CD4-positive, alpha-beta T cell (primary cell): ENCODE data around the gene C16orf86. TPM values are rescaled to one million over a fixed set of nuclear protein-coding genes. Genes with fewer than 3 reads are reported as not detected.

Source experiments
- ATAC-seq: fragments of 200-7000 bp; cut with Tn5 transposase; one replicate; pipeline ENCODE4 v1.10.0; 2022; ENCODE audit warnings: mild to moderate bottlenecking; ENCODE audit not compliant: poor library complexity
- CTCF ChIA-PET: fragments of 350-600 bp; sonication (Branson Sonifier 250); formaldehyde crosslinking; loops from one replicate; lab custom pipeline; 2021; ENCODE audit warnings: antibody characterized with exemption, inconsistent platforms; lab: Charles Lee
- POLR2A ChIA-PET: fragments of 350-600 bp; sonication (Branson Sonifier 250); formaldehyde crosslinking; loops from one replicate; lab custom pipeline; 2021; ENCODE audit warnings: antibody characterized with exemption, inconsistent platforms; lab: Charles Lee
- DNase-seq, 14 experiments: peaks; one replicate each; pipeline ENCODE4 v3.0.0-alpha.2; 2013 to 2020; ENCODE audit warnings: mixed read lengths in 2 of 14
- H3K27ac ChIP-seq, 2 donors: one replicate each; pipeline versions ENCODE4 v1.5.1 to v1.7.0; 2013; ENCODE audit warnings: low read length in 2 of 2, low read depth in 1 of 2, mild to moderate bottlenecking in 1 of 2
- H3K27me3 ChIP-seq, 2 experiments: 1 replicate in 1 of 2; 2 replicates in 1 of 2; pipeline versions ENCODE4 v1.6.1 to v1.7.0; 2013; ENCODE audit warnings: low read length in 2 of 2, control low read depth in 1 of 2, mild to moderate bottlenecking in 1 of 2, moderate library complexity in 1 of 2; ENCODE audit not compliant: insufficient read depth in 2 of 2, control insufficient read depth in 1 of 2
- H3K36me3 ChIP-seq: one replicate; pipeline ENCODE4 v1.6.1; 2013; ENCODE audit warnings: low read length, control low read depth; ENCODE audit not compliant: insufficient read depth
- H3K4me1 ChIP-seq: one replicate; pipeline ENCODE4 v1.6.1; 2013; ENCODE audit warnings: low read length, control low read depth; ENCODE audit not compliant: insufficient read depth
- H3K4me3 ChIP-seq: one replicate; pipeline ENCODE4 v1.5.1; 2013; ENCODE audit warnings: mild to moderate bottlenecking, low read length, moderate library complexity
- H3K9me3 ChIP-seq, 2 experiments: 1 replicate in 1 of 2; 2 replicates in 1 of 2; pipeline versions ENCODE4 v1.6.1 to v1.7.0; 2013; ENCODE audit warnings: low read length in 2 of 2, mild to moderate bottlenecking in 2 of 2, control low read depth in 1 of 2, moderate library complexity in 1 of 2; ENCODE audit not compliant: control insufficient read depth in 1 of 2, insufficient read depth in 1 of 2
- H3K27ac Mint-ChIP-seq: one replicate; pipeline ENCODE4 v1.8.0; 2020; ENCODE audit warnings: mixed read lengths
- H3K27me3 Mint-ChIP-seq: one replicate; pipeline ENCODE4 v1.8.0; 2021; ENCODE audit warnings: mixed read lengths
- H3K36me3 Mint-ChIP-seq: one replicate; pipeline ENCODE4 v1.8.0; 2021; ENCODE audit warnings: low read depth, mixed read lengths
- H3K4me1 Mint-ChIP-seq: one replicate; pipeline ENCODE4 v1.8.0; 2021; ENCODE audit warnings: low read depth, mixed read lengths
- H3K4me3 Mint-ChIP-seq: one replicate; pipeline ENCODE4 v1.8.0; 2020; ENCODE audit warnings: mild to moderate bottlenecking, mixed read lengths
- H3K9me3 Mint-ChIP-seq: one replicate; pipeline ENCODE4 v1.8.0; 2020; ENCODE audit warnings: mixed read lengths
- CTCF ChIP-seq: fragments of 200-600 bp; IDR thresholded peaks from one replicate; pipeline ENCODE4 v1.8.0; 2022; ENCODE audit warnings: antibody characterized with exemption, mild to moderate bottlenecking
- intact Hi-C, 2 experiments: fragments of 100-400 bp; cut with DNase I in 1 of 2; cut with micrococcal nuclease in 1 of 2; formaldehyde crosslinking; loops; one replicate each; pipeline versions ENCODE4 v1.15.1 to v1.9.0; 2023 to 2025; cut with DNase I, micrococcal nuclease
- total RNA-seq, 174 experiments: library from RNA in 2 of 174; stranded (reverse) in 2 of 174; gene quantifications; one replicate each; pipeline ENCODE4 v1.2.3 and lab custom pipeline; 2021 to 2026

C16orf86 gene
- total RNA-seq, 2 experiments from 2014 or later = 2.0 to 2.4 TPM

GRCh38 chr16:67660564-67661028 is 6.0 kb upstream of the C16orf86 start, which contains the start of gene PARD6A:
Gene PARD6A, plus strand, starts transcription at chr16:67660960. Its CDS starts 79 bp downstream, at chr16:67661039.
- Mint-ChIP-seq H3K4me1 (peaks cover 37% of the 10 kb centered on the region), H3K4me3 (peak within 1 kb of the TSS; percentile 95), H3K9me3 (no peaks in the 10 kb centered on the region), H3K27me3 (no peaks in the 10 kb centered on the region), H3K36me3 (peaks cover 21% of the 10 kb centered on the region), H3K27ac (peak within 1 kb of the TSS; percentile 94)
- intact Hi-C loops = loop anchor here in 1 of 2 experiments (1.0 to 5.0 kb wide), 2 partner anchors 98 to 147 kb away; partner anchors contain the start of genes CTCF, RANBP10 and TSNAXIP1
- Histone ChIP-seq H3K4me3 (peak within 1 kb of the TSS; percentile 95), H3K27ac (peak within 1 kb of the TSS; percentile 93 to 99), H3K9me3 (no peaks in the 10 kb centered on the region), H3K4me1 (peaks cover 38% of the 10 kb centered on the region), H3K27me3 (no peaks in the 10 kb centered on the region), H3K36me3 (peaks cover 32% of the 10 kb centered on the region)
- ChIA-PET POLR2A (interaction anchor here (0.9 to 3.9 kb wide), 17 partner anchors 14 to 632 kb away, joined by 3 to 74 read pairs (median 6); partner anchors contain the start of genes ATP6V0D1, CARMIL2, CTCF and GFOD2), CTCF (interaction anchor here (0.8 to 4.0 kb wide), 8 partner anchors 7 to 380 kb away, joined by 3 to 26 read pairs (median 4); partner anchors contain the start of genes ATP6V0D1 and CTCF)
- DNase-seq (peak; percentile 86 to 99 (median 93)), ATAC-seq (peak; percentile 76)
- no peak for TF ChIP-seq CTCF

DNA sequence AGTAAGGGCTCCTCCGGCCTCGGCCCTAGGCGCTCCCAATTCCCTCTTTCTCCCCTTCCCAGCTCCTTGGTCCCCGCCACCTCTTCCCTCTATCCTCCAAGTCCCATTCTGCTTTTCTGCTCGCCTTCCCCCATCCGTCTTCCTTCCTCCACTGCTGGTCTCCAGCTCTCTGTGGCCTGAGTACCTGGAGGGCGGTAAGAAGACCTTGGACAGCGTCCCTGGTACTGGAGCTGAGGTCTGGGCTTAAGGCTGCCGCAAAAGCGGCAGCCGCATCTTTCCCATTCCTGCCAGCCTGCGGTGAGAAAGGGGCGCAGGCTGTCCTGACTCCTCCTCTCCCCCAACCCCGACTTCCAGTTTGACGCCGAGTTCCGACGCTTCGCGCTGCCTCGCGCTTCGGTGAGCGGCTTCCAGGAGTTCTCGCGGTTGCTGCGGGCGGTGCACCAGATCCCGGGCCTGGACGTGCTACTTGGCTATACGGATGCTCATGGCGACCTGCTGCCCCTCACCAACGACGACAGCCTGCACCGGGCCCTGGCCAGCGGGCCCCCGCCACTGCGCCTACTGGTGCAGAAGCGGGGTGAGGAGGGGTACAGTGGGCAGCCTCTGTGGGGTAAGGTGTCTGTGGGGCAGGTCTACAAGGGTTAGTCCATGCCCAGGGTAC is 5.4 kb upstream of the C16orf86 start:
- Histone ChIP-seq H3K36me3 (peaks cover 25% of the 10 kb centered on the region), H3K4me3 (peak overlapping the region; percentile 95), H3K27ac (peak overlapping the region; percentile 79 to 93), H3K4me1 (peaks cover 45% of the 10 kb centered on the region), H3K9me3 (no peaks in the 10 kb centered on the region), H3K27me3 (no peaks in the 10 kb centered on the region)
- POLR2A ChIA-PET = interaction anchor here (0.6 to 3.9 kb wide), 10 partner anchors 16 to 633 kb away, joined by 3 to 52 read pairs (median 3); partner anchors contain the start of genes ATP6V0D1, CARMIL2, CTCF and NFATC3
- no peaks in the 10 kb centered on the region for H3K9me3 Mint-ChIP-seq
- H3K27me3 Mint-ChIP-seq = no peaks in the 10 kb centered on the region
- peak overlapping the region; percentile 94 for H3K27ac Mint-ChIP-seq
- peaks cover 39% of the 10 kb centered on the region for H3K4me1 Mint-ChIP-seq
- no peak for TF ChIP-seq CTCF
- intact Hi-C loops = loop anchor here in 1 of 2 experiments (5.0 kb wide), 1 partner anchor 146 kb away; the partner anchor contains the start of genes RANBP10 and TSNAXIP1
- peaks cover 15% of the 10 kb centered on the region for H3K36me3 Mint-ChIP-seq
- ATAC-seq (peak; percentile 1), DNase-seq (peak in 2 of 14 experiments; percentile 33 to 59)
- H3K4me3 Mint-ChIP-seq = peak overlapping the region; percentile 94
- CTCF ChIA-PET = interaction anchor here (1.5 to 4.0 kb wide), 5 partner anchors 16 to 180 kb away, joined by 3 to 26 read pairs (median 4); partner anchors contain the start of genes ATP6V0D1, CARMIL2 and CTCF

GRCh38 chr16:67661886-67662652 is 4.5 kb upstream of the C16orf86 start:
- no peak overlapping the region for H3K4me3 ChIP-seq
- POLR2A ChIA-PET = interaction anchor here (1.2 to 3.9 kb wide), 3 partner anchors 17 to 101 kb away, joined by 6 to 52 read pairs (median 7); partner anchors contain the start of genes CARMIL2 and CTCF
- no peak for TF ChIP-seq CTCF
- no peaks in the 10 kb centered on the region for H3K9me3 ChIP-seq
- intact Hi-C loops = loop anchor here in 1 of 2 experiments (5.0 kb wide), 1 partner anchor 145 kb away; the partner anchor contains the start of genes RANBP10 and TSNAXIP1
- H3K4me1 Mint-ChIP-seq = peaks cover 39% of the 10 kb centered on the region
- H3K27me3 ChIP-seq = no peaks in the 10 kb centered on the region
- H3K4me3 Mint-ChIP-seq = peak overlapping the region; percentile 94
- H3K27ac ChIP-seq = no peak overlapping the region
- CTCF ChIA-PET = interaction anchor here (1.5 to 4.0 kb wide), 3 partner anchors 17 to 141 kb away, joined by 3 to 26 read pairs (median 4); partner anchors contain the start of genes CARMIL2 and CTCF
- H3K36me3 Mint-ChIP-seq = peaks cover 14% of the 10 kb centered on the region
- H3K4me1 ChIP-seq = peaks cover 52% of the 10 kb centered on the region
- DNase-seq = peak in 1 of 14 experiments; percentile 50
- peak overlapping the region; percentile 94 for H3K27ac Mint-ChIP-seq
- peaks cover 18% of the 10 kb centered on the region for H3K36me3 ChIP-seq
- no peaks in the 10 kb centered on the region for H3K9me3 Mint-ChIP-seq
- no peaks in the 10 kb centered on the region for H3K27me3 Mint-ChIP-seq
- ATAC-seq = no peak
